NCI-H2196 treated with DMSO at 0.1 percent for 48 hours (cell line): ENCODE measurements around the gene BLVRA.

Experiments
- DNase-seq: peaks from one replicate; lab custom pipeline; 2025; ENCODE audit not compliant: unreplicated experiment; lab: John Stamatoyannopoulos, UW

Gene BLVRA

GRCh38 chr7:43855176-43855575 is 96.7 kb downstream of the BLVRA start:
- no peak for DNase-seq

GRCh38 chr7:43856316-43856715 is 97.8 kb downstream of the BLVRA start:
- DNase-seq, result no peak
